Hippocampal formation (tissue), 2 donors: Measurements from ENCODE around the gene PTPRM.

Source experiments
- DNase-seq, 2 donors: peaks; one replicate each; lab custom pipeline; 2025; lab: John Stamatoyannopoulos, UW

PTPRM gene

DNA sequence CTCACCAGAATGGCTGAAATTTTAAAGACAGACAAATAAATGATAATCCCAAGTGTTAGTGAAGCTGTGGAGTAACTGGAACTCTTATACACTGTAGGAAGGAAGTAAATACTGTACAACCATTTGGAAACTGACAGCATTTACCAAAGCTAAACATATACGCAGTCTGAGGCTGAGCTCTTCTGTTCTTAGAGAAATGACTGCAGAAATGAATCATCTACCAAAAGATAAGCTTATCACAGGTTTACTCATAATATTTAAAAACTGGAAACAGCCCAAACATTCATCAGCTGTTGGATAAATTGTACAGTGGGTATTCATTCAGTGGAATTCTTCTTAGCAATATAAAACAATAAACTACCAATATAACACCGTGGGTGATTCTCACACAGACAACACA is 824.0 kb downstream of the PTPRM start:
- DNase-seq = no peak

DNA sequence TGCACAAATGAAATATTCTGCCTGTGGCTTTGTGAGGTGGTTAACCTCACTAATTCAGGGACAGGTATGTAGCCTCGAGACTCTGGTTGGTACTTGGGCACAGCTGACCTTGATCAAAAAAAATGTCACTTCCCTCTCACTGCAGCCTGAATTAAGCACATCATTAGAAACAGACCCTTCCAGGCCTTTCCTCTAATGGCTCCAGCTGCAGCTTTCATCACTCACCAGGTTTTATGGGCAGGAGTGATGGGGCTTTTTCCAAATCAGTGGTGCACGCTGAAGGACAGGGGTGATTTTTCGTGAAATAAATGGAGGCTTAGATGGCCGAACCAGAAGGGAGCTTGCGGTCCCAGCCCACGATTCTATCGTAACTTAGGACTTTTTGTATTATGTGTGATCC is 829.1 kb downstream of the PTPRM start:
- DNase-seq = no peak

GRCh38 chr18:8397034-8397433 is 829.9 kb downstream of the PTPRM start:
- no peak for DNase-seq

DNA sequence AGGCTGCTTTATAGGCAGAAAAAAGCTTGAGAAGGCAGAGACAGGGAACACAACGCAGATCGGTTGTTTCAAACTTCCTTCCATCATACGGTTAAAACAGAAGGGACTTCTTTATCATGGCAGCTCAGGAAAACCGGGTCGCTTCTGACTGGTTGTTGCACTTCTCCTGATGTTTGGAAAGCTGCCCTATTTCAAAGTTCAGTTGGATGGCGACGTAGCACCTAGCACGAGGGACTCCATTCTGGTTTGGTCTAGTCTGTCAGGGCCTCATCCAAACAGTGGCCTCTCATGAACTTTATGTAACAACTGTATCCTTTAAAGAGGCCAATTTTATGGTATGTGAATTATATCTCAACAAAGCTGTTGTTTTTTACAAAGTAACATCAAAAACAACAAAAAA is 832.0 kb downstream of the PTPRM start:
- DNase-seq = no peak

DNA sequence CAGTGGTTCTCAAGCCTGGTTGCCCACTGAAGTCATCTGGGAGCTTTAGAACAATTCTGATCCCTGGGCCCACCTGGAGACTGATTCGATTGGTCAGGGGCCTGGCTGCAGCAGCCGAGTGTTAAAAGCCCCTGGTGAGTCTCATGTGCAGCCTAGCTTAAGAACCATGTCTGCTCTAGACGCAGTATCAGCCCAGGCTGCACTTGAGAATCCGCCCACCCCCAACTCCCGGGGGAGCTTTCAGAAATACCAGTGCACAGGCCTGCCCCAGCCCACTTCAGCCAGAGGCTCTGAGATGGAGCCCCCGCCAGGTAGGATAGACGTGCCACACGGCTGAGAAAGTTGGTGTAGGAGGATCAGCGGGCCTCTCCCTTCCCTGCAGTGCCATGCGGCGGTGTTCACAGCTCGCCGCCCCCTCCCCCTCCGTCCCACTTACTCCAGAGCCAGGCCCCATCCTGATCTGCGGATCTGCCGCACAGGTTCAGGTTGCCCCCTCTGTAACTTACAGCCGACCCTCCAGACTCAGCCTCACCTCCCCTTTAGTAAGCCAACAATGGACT is 833.2 kb downstream of the PTPRM start:
- no peak for DNase-seq

DNA sequence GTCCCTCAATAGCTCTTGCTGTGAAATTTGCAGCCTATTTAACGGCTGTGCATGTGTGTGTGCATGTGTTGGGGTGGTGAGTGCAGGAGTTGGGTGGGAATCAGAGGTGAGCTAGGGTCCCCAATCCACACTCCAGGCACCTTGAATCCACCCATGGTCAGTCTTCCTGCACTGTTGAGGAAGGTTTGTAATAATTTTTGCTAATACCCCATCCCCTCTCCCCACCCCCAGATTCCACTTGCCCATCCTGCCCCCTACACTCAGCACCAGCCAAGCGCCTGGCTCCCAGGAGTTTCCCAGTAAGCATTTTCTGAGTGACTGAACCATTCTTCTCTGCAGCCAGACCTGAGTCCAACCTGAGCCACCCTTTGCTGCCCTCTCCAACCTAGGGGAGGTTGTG is 833.7 kb downstream of the PTPRM start:
- DNase-seq = no peak

DNA sequence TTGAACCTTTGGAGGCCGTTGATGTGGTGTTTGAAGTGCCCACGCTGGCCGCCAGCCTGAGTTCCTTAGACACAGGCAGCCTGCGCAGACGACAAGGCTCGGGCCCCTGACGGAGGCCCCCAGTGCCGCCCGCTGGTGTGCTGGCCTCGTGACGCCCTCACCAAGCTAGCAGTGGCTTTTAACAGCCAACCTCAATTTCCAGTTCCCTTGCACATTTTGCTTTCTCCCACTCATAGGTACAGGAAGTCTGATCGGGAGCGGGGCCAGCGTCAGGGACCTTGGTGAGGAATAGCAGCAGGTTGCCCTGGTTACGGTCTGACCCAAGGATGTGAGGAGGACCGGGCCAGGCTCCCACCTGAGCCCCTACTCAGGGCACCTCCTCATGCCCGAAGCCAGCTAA is 834.5 kb downstream of the PTPRM start:
- DNase-seq = no peak

DNA sequence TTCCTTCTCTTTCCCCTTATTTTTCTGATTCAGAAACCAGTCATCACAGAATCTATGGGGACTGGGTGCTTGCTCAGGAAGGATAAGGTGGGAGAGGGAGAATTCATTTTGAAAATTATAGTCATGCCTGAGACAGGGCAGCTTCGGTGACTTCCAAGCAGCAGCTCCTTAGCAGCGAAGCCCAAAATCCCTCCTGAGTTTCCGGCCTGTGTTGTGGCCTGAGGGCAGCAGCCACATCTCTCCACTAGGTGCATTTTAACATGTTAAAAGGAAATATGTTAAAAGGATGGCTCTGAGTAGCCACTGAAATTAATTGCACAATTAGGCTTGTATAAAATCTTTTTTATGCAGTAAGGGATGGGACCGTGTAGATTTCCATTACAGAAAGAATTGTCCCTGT is 835.1 kb downstream of the PTPRM start:
- DNase-seq = no peak

DNA sequence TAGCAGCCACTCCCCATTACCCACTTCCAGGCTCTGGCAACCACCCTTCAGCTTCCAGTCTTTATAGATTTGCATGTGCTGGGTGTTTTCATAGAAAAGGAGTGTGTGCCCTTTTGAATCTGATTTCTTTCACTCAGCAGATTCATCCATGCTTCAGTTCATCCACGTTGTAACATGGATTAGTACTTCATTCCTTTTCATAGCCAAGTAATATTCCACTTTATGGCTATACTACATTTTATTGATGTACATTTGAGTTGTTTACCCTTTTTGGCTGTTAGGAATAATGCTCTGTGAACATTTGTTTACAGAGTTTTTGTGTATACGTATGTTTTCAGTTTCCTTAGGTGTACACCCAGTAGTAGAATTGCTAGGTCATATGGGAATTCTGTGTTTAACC is 836.6 kb downstream of the PTPRM start:
- no peak for DNase-seq

DNA sequence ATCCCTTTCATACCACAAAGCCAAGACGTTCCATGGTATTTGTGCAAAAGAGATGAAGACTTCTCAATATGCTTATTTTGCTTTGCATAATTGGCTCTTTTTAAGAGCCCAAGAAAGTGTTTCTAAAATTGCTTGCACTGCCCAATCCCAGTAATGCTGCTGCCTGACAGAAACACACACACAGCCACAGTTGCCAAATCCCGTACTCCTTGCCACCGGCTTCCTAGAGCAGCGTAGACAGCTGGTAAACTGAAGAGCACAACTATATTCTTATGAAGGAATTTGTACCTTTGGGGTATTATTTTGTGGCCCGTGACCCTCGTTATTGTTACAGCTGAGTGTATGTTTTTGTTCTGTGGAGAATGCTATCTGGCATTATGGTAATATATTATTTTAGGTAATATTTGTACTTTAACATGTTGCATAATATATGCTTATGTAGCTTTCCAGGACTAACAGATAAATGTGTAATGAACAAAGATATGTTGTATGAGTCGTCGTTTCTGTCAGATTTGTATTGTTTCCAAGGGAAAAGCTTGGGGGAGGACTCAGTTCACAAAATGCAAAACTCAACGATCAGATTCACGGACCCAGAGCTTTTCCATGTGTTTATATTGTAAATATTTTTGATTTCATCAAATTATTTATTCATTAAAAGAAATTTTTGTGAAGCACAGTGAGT is 839.2 kb downstream of the PTPRM start:
- no peak for DNase-seq

DNA sequence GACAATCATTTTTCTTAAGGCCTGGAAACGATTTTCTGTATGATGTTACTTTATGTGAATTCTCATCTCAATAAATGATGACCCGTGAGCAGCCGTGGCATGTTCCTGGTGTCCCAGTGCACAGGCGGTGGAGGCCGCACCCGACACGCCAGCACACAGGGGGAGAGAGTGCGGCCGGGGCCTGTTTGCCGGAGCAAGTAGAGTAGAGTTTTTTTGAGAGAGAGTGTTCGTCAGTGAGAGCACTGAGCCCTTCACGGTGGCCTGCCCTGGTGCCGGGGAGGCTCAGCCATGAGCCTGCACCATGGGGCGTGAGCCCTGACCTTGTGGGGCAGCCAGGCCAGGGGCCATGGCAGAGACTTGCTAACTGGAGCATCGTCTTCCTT is 839.7 kb downstream of the PTPRM start:
- no peak for DNase-seq

GRCh38 chr18:8409151-8409550 is 842.0 kb downstream of the PTPRM start:
- no peak for DNase-seq

GRCh38 chr18:8411492-8411891 is 844.4 kb downstream of the PTPRM start:
- DNase-seq = no peak

- no peak for DNase-seq
Measured at GRCh38 chr18:8412117-8412516, 845.0 kb downstream of the PTPRM start.

- no peak for DNase-seq
Measured at GRCh38 chr18:8413189-8413588, 846.1 kb downstream of the PTPRM start.

DNA sequence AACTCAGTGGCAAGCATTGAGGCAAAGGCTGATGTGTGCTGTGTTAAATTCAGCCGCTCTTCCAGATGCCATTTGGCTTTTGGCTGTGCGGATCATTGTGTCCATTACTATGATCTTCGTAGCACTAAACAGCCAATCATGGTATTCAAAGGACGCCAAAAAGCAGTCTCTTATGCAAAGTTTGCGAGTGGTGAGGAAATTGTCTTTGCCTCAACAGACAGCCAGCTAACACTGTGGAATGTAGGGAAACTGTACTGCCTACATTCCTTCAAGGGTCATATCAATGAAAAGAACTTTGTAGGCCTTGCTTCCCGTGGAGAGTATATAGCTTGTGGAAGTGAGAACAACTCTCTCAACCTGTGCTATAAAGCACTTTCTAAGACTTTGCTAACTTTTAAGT is 846.6 kb downstream of the PTPRM start:
- DNase-seq = no peak

GRCh38 chr18:8416212-8417019 is 849.3 kb downstream of the PTPRM start:
- no peak for DNase-seq

- no peak for DNase-seq
Measured at GRCh38 chr18:8422391-8422790, 855.3 kb downstream of the PTPRM start.

GRCh38 chr18:8423051-8423557 is 856.0 kb downstream of the PTPRM start:
- no peak for DNase-seq

- DNase-seq = no peak
Measured at GRCh38 chr18:8424481-8424880, 857.4 kb downstream of the PTPRM start.

- no peak for DNase-seq
Measured at GRCh38 chr18:8424917-8425725, 858.0 kb downstream of the PTPRM start.

GRCh38 chr18:8426401-8426800 is 859.3 kb downstream of the PTPRM start:
- DNase-seq = no peak
